IMR-90 (cell line): ENCODE measurements around the gene UQCC5. TPM values are rescaled to one million over a fixed set of nuclear protein-coding genes. Genes with fewer than 3 reads are reported as not detected.

Experiments used
- ATAC-seq: fragments of 200-7000 bp; cut with Tn5 transposase; 2 replicates; pipeline ENCODE4 v1.9.1; 2020; ENCODE audit warnings: low read depth, mild to moderate bottlenecking, moderate library complexity
- BruUV-seq: library from RNA; stranded (reverse); fragments of 400-500 nt; replicated peaks from 2 replicates; lab custom pipeline; 2021; lab: Mats Ljungman, UMichigan
- CTCF ChIA-PET: fragments of 300-600 bp; formaldehyde crosslinking; extraction: SDS; loops from one replicate; lab custom pipeline; 2021; ENCODE audit warnings: antibody characterized with exemption; lab: Yijun Ruan, JAX
- POLR2A ChIA-PET: fragments of 300-600 bp; sonication (Branson Sonifier 250); formaldehyde crosslinking; loops from one replicate; lab custom pipeline; 2022; ENCODE audit warnings: antibody characterized with exemption; ENCODE audit not compliant: unreplicated experiment; lab: Charles Lee
- DNase-seq: peaks from one replicate; pipeline ENCODE4 v3.0.0; 2013
- H2AFZ ChIP-seq: replicated peaks from 2 replicates; pipeline ENCODE3; 2013; ENCODE audit warnings: low read length, mild to moderate bottlenecking; ENCODE audit not compliant: poor library complexity
- H2AK5ac ChIP-seq: 2 replicates; pipeline ENCODE4 v1.6.1; 2013; ENCODE audit warnings: low read depth, low read length, inconsistent platforms
- H2AK9ac ChIP-seq: replicated peaks from 2 replicates; pipeline ENCODE3; 2013; ENCODE audit warnings: mild to moderate bottlenecking, low read depth, low read length, moderate library complexity; ENCODE audit not compliant: poor library complexity
- H2BK120ac ChIP-seq: 2 replicates; pipeline ENCODE4 v1.6.1; 2013; ENCODE audit warnings: low read depth, low read length, inconsistent platforms
- H2BK15ac ChIP-seq: 3 replicates; pipeline ENCODE4 v1.6.1; 2013; ENCODE audit warnings: low read depth, low read length, inconsistent platforms
- H2BK20ac ChIP-seq: 2 replicates; pipeline ENCODE4 v1.6.1; 2013; ENCODE audit warnings: low read depth, mild to moderate bottlenecking, inconsistent platforms, low read length, moderate library complexity
- H2BK5ac ChIP-seq: 2 replicates; pipeline ENCODE4 v1.6.1; 2013; ENCODE audit warnings: mild to moderate bottlenecking, low read depth, low read length, inconsistent platforms; ENCODE audit not compliant: poor library complexity, severe bottlenecking
- H3K14ac ChIP-seq: replicated peaks from 2 replicates; pipeline ENCODE4 v1.6.1; 2013; ENCODE audit warnings: low read depth, low read length, inconsistent platforms
- H3K18ac ChIP-seq: 2 replicates; pipeline ENCODE4 v1.6.1; 2013; ENCODE audit warnings: low read depth, low read length, control low read depth
- H3K23ac ChIP-seq: 2 replicates; pipeline ENCODE4 v1.6.1; 2013; ENCODE audit warnings: low read depth, low read length, inconsistent platforms
- H3K27ac ChIP-seq: 2 replicates; pipeline ENCODE4 v1.5.1; 2013; ENCODE audit warnings: mild to moderate bottlenecking, control low read depth, low read length; ENCODE audit not compliant: insufficient read depth
- H3K27me3 ChIP-seq: 2 replicates; pipeline ENCODE4 v1.6.1; 2013; ENCODE audit warnings: low read length; ENCODE audit not compliant: control insufficient read depth, insufficient read depth
- H3K36me3 ChIP-seq: 2 replicates; pipeline ENCODE4 v1.6.1; 2013; ENCODE audit warnings: low read length, mixed read lengths; ENCODE audit not compliant: control insufficient read depth, insufficient read depth
- H3K4ac ChIP-seq: 2 replicates; pipeline ENCODE4 v1.6.1; 2013; ENCODE audit warnings: low read depth, low read length, inconsistent platforms
- H3K4me1 ChIP-seq: 2 replicates; pipeline ENCODE4 v1.6.1; 2013; ENCODE audit warnings: low read length, mixed read lengths; ENCODE audit not compliant: control insufficient read depth, insufficient read depth
- H3K4me2 ChIP-seq: 2 replicates; pipeline ENCODE4 v1.6.1; 2013; ENCODE audit warnings: low read depth, mild to moderate bottlenecking, control low read depth, low read length, moderate library complexity
- H3K4me3 ChIP-seq: 2 replicates; pipeline ENCODE4 v1.5.1; 2013; ENCODE audit warnings: low read depth, mild to moderate bottlenecking, control low read depth, low read length, moderate library complexity; ENCODE audit not compliant: insufficient read depth
- H3K56ac ChIP-seq: 2 replicates; pipeline ENCODE4 v1.6.1; 2013; ENCODE audit warnings: low read length, inconsistent platforms; ENCODE audit not compliant: insufficient read depth; ENCODE audit errors: extremely low read depth
- H3K79me1 ChIP-seq, 2 experiments: 2 replicates each; pipeline ENCODE4 v1.6.1; 2013; ENCODE audit warnings: low read length in 2 of 2, inconsistent platforms in 1 of 2, low read depth in 1 of 2
- H3K9ac ChIP-seq: 2 replicates; pipeline ENCODE4 v1.6.1; 2013; ENCODE audit warnings: low read depth, low read length, control low read depth
- H3K9me1 ChIP-seq: 2 replicates; pipeline ENCODE4 v1.6.1; 2013; ENCODE audit warnings: low read length, inconsistent platforms; ENCODE audit not compliant: insufficient read depth
- H3K9me3 ChIP-seq: 2 replicates; pipeline ENCODE4 v1.6.1; 2013; ENCODE audit warnings: low read length; ENCODE audit not compliant: control insufficient read depth, insufficient read depth
- H4K20me1 ChIP-seq: 2 replicates; pipeline ENCODE4 v1.6.1; 2013; ENCODE audit warnings: low read length, inconsistent platforms; ENCODE audit not compliant: insufficient read depth
- H4K5ac ChIP-seq: 2 replicates; pipeline ENCODE4 v1.6.1; 2013; ENCODE audit warnings: mild to moderate bottlenecking, low read depth, low read length, control low read depth
- H4K8ac ChIP-seq, 2 experiments: 2 replicates each; pipeline ENCODE4 v1.6.1; 2013; ENCODE audit warnings: low read depth in 2 of 2, low read length in 2 of 2, control low read depth in 1 of 2, inconsistent platforms in 1 of 2
- H4K91ac ChIP-seq: 2 replicates; pipeline ENCODE4 v1.6.1; 2013; ENCODE audit warnings: low read depth, low read length, inconsistent platforms; ENCODE audit not compliant: insufficient read depth
- BHLHE40 ChIP-seq: fragments of 150-350 bp; IDR thresholded peaks from 2 replicates; pipeline ENCODE4 v1.6.1; 2016; ENCODE audit warnings: mild to moderate bottlenecking, low read depth, low read length
- CHD1 ChIP-seq: IDR thresholded peaks from 2 replicates; pipeline ENCODE4 v1.6.1; 2012; ENCODE audit warnings: low read depth, low read length, improper control_type of control experiment
- MAFK ChIP-seq: IDR thresholded peaks from 2 replicates; pipeline ENCODE4 v1.6.1; 2012; ENCODE audit warnings: low read depth, low read length, improper control_type of control experiment
- MAZ ChIP-seq: IDR thresholded peaks from 2 replicates; pipeline ENCODE4 v1.6.1; 2012; ENCODE audit warnings: low read depth, mild to moderate bottlenecking, low read length, improper control_type of control experiment, moderate library complexity, borderline replicate concordance
- MXI1 ChIP-seq: IDR thresholded peaks from 2 replicates; pipeline ENCODE4 v1.6.1; 2012; ENCODE audit warnings: low read depth, mild to moderate bottlenecking, low read length, moderate library complexity, borderline replicate concordance
- NFE2L2 ChIP-seq: fragments of 150-350 bp; IDR thresholded peaks from 2 replicates; pipeline ENCODE4 v1.6.1; 2016; ENCODE audit warnings: low read depth, mild to moderate bottlenecking, low read length
- POLR2A ChIP-seq: IDR thresholded peaks from 2 replicates; pipeline ENCODE4 v1.6.1; 2012; ENCODE audit warnings: mild to moderate bottlenecking, low read depth, low read length
- RAD21 ChIP-seq: IDR thresholded peaks from 2 replicates; pipeline ENCODE4 v1.6.1; 2012; ENCODE audit warnings: low read length, improper control_type of control experiment
- RCOR1 ChIP-seq: IDR thresholded peaks from 2 replicates; pipeline ENCODE4 v1.6.1; 2012; ENCODE audit warnings: mild to moderate bottlenecking, low read length, improper control_type of control experiment; ENCODE audit not compliant: insufficient replicate concordance
- SMC3 ChIP-seq: fragments of 150-350 bp; IDR thresholded peaks from 2 replicates; pipeline ENCODE4 v1.6.1; 2016; ENCODE audit warnings: low read depth, mild to moderate bottlenecking, antibody characterized with exemption, low read length, moderate library complexity
- WGBS, 2 experiments: methylation state at CpG; one replicate each; pipeline versions ENCODE4 v1.1.5 to v1.1.7; 2013; ENCODE audit warnings: missing lambda C conversion rate in 2 of 2; ENCODE audit not compliant: insufficient read length in 1 of 2; ENCODE audit errors: extremely low coverage in 2 of 2; 5-methylcytosine and 5-hydroxymethylcytosine counted together
- dilution Hi-C: fragments of 300-500 bp; cut with HindIII; formaldehyde crosslinking; loops from one replicate; pipeline ENCODE4 v1.14.3; 2018; ENCODE audit warnings: low sequenced_read_pairs; ENCODE audit not compliant: unreplicated experiment
- in situ Hi-C: fragments of 300-500 bp; cut with MboI; formaldehyde crosslinking; loops from 3 replicates; pipeline ENCODE4 v1.14.3; 2019; ENCODE audit warnings: low sequenced_read_pairs, inconsistent platforms, mixed read lengths
- intact Hi-C: fragments of 100-400 bp; cut with micrococcal nuclease; formaldehyde crosslinking; loops from 2 replicates; pipeline ENCODE4 v1.10.0; 2022
- polyA plus RNA-seq, 3 experiments: library from polyadenylated mRNA; depleted of rRNA; stranded (reverse); fragments of >200 nt; gene quantifications; 2 replicates each; pipeline ENCODE4 v1.2.3, GENCODE V29; 2012; ENCODE audit warnings: low replicate concordance in 1 of 3
- total RNA-seq: library from RNA; depleted of rRNA; stranded (reverse); fragments of >200 nt; gene quantifications from 2 replicates; pipeline ENCODE4 v1.2.3, GENCODE V29; 2012
- TF ChIP-seq, protein P1 (sequence below): fragments of 150-350 bp; IDR thresholded peaks from 2 replicates; pipeline ENCODE4 v1.6.1; 2016; ENCODE audit warnings: low read depth, mild to moderate bottlenecking, low read length, moderate library complexity, borderline replicate concordance
- TF ChIP-seq, protein P2 (sequence below): fragments of 150-350 bp; IDR thresholded peaks from 2 replicates; pipeline ENCODE4 v1.6.1; 2017; ENCODE audit warnings: mild to moderate bottlenecking, antibody characterized with exemption, low read length, low read depth
- TF ChIP-seq, protein P3 (sequence below): conservative IDR thresholded peaks from 2 replicates; pipeline ENCODE4 v1.5.1; 2012; ENCODE audit warnings: mild to moderate bottlenecking, low read depth, low read length, improper control_type of control experiment

Gene UQCC5
- total and polyA plus RNA-seq, 2 of the 4 experiments (the other 2 are of a cell fraction): 1.1 to 16.9 TPM

DNA sequence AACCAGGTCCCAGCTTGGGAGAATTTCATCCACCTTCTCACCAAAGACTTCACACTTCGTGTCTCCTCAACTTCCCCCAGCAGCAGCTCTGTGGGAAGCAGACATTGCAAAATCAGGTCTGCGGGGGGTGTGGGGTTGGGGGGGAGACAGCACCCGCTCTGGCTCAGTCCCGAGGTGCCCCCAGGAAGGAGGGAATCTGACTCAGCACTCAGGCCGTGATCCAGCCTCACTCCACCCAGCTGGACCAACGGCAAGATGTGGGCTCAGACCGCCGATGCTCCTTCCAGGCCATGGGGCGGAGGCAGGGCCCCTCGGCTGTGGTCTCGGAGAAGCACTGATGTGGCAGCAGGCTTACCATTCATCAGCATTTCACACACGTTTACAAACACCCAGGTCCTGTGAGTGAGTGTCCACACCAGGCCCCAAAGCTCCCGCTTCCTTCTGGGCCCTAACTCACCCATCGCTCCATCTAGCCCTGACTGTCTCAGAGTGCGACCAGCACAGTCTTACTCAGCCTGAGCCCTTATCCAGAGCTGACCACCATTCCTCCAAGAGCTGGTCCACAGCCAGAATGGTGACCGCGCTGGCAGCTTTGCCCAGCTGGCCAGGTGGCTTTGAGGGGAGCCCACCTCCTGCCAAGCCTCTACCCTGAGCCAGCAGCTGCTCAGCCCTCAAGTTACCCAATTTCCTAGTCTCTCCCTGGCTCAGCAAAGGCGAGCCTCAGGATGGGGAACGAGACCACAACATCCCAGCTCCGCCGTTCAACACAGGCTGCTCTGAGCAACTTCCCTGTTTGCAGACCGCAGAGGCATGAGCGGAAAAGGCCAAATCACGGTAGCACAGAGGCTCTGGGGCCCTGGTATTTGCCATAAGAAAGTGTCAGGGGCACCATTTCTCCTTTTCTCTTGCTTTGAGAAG, 38.0 kb upstream of the UQCC5 start:
- no TSS peak for BruUV-seq
- Histone ChIP-seq H3K79me1 (no peaks in the 10 kb centered on the region), H3K18ac (no peak overlapping the region), H3K9ac (no peak overlapping the region), H3K23ac (no peak overlapping the region), H4K5ac (no peak overlapping the region), H4K20me1 (0 out of 2 replicates have a peak, but pooled peaks cover 2% of the 10 kb centered on the region), H3K4me3 (no peak overlapping the region), H3K36me3 (peaks cover under 1% of the 10 kb centered on the region; the same call in 1 of the 2 replicates), H3K9me3 (no peaks in the 10 kb centered on the region), H3K4ac (no peak overlapping the region), H4K91ac (no peak overlapping the region), H3K4me1 (peaks cover 9% of the 10 kb centered on the region; the same call in 1 of the 2 replicates), H2BK5ac (no peak overlapping the region), H2BK20ac (no peak overlapping the region), H2AK9ac (peak overlapping the region; percentile 55), H2BK15ac (peak overlapping the region; percentile 50; the same call in 1 of the 3 replicates), H3K56ac (no peak overlapping the region), H4K8ac (peak overlapping the region in 1 of 2 experiments; percentile 4; a peak in 1 of 4 replicates), H3K9me1 (peaks cover 10% of the 10 kb centered on the region), H3K27me3 (no peaks in the 10 kb centered on the region; the same call in 1 of the 2 replicates), H3K14ac (no peak overlapping the region), H2AK5ac (peak overlapping the region; percentile 73), H2BK120ac (no peak overlapping the region), H3K27ac (no peak overlapping the region), H3K4me2 (no peak overlapping the region), H2AFZ (peak overlapping the region; percentile 72)
- intact Hi-C loops (no loop called here), dilution Hi-C loops (no loop called here), in situ Hi-C loops (no loop called here)
- CTCF ChIA-PET: interaction anchor here (1.1 kb wide), 1 partner anchor 11 kb away, joined by 3 read pairs; no protein-coding TSS in a partner anchor
- POLR2A ChIA-PET: no interaction called here
- ATAC-seq (peak; percentile 57), DNase-seq (peak; percentile 53)
- 69% methylated on average over 11 of the region's 24 CpGs; no CpG with 5 or more reads in 1 of the 2 experiments for WGBS, 2 experiments
- TF ChIP-seq NFE2L2 (peak; percentile 37; the same call in 1 of the 2 replicates), CHD1 (no peak), RCOR1 (no peak), RAD21 (no peak), BHLHE40 (no peak), POLR2A (no peak), MXI1 (no peak), MAZ (peak; percentile 77; the same call in 1 of the 2 replicates), MAFK (0 out of 2 replicates have a peak, but pooled peaks have one; percentile 3), SMC3 (no peak)
- TF ChIP-seq, protein P1, sequence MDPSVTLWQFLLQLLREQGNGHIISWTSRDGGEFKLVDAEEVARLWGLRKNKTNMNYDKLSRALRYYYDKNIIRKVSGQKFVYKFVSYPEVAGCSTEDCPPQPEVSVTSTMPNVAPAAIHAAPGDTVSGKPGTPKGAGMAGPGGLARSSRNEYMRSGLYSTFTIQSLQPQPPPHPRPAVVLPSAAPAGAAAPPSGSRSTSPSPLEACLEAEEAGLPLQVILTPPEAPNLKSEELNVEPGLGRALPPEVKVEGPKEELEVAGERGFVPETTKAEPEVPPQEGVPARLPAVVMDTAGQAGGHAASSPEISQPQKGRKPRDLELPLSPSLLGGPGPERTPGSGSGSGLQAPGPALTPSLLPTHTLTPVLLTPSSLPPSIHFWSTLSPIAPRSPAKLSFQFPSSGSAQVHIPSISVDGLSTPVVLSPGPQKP: no peak
- TF ChIP-seq, protein P2, sequence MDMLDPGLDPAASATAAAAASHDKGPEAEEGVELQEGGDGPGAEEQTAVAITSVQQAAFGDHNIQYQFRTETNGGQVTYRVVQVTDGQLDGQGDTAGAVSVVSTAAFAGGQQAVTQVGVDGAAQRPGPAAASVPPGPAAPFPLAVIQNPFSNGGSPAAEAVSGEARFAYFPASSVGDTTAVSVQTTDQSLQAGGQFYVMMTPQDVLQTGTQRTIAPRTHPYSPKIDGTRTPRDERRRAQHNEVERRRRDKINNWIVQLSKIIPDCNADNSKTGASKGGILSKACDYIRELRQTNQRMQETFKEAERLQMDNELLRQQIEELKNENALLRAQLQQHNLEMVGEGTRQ: no peak
- TF ChIP-seq, protein P3, sequence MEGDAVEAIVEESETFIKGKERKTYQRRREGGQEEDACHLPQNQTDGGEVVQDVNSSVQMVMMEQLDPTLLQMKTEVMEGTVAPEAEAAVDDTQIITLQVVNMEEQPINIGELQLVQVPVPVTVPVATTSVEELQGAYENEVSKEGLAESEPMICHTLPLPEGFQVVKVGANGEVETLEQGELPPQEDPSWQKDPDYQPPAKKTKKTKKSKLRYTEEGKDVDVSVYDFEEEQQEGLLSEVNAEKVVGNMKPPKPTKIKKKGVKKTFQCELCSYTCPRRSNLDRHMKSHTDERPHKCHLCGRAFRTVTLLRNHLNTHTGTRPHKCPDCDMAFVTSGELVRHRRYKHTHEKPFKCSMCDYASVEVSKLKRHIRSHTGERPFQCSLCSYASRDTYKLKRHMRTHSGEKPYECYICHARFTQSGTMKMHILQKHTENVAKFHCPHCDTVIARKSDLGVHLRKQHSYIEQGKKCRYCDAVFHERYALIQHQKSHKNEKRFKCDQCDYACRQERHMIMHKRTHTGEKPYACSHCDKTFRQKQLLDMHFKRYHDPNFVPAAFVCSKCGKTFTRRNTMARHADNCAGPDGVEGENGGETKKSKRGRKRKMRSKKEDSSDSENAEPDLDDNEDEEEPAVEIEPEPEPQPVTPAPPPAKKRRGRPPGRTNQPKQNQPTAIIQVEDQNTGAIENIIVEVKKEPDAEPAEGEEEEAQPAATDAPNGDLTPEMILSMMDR: no peak
